ENCODE data around the gene KIF1B.
"Not testable (repeated sequence)": the region's sequence is repeated elsewhere in the genome, so short reads cannot be mapped to it uniquely, and the experiment has no call there.

KIF1B gene

DNA sequence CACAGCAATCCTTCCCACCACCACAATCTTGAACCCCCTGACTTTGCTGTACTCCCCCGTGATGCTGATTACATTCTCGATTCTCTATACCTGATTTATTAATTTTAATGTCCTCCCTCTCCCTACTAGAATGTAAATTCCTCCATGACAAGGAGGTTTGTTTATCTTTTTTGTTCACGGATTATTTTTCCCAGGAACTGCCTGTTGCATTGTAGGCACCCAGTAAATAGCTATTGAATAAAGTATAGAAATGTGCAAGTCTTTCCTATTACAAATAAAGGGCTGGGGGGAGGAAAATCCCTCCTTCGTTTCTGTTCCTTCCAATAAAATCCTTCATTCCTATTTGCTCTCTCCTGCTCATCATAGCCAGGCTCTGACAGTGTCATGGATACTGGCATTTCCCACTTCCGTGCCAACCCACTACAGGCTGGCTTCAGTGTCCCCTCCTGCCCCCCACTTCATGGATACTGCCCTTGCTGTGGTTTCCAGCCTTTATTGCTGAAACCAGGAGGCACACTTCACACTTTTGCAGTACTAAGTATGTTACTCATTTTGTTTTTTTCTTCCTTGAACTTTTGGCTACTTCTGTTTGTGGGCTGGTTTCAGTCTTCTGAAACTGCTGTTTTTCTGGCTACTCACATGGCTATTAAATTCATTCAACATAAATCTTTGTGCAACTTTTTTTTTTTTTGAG lies 7.5 kb downstream of the KIF1B start:
- H3K4me3 ChIP-seq (ENCODE audit: low read depth, low read length) = no peak overlapping the region
- TF ChIP-seq, protein P1, sequence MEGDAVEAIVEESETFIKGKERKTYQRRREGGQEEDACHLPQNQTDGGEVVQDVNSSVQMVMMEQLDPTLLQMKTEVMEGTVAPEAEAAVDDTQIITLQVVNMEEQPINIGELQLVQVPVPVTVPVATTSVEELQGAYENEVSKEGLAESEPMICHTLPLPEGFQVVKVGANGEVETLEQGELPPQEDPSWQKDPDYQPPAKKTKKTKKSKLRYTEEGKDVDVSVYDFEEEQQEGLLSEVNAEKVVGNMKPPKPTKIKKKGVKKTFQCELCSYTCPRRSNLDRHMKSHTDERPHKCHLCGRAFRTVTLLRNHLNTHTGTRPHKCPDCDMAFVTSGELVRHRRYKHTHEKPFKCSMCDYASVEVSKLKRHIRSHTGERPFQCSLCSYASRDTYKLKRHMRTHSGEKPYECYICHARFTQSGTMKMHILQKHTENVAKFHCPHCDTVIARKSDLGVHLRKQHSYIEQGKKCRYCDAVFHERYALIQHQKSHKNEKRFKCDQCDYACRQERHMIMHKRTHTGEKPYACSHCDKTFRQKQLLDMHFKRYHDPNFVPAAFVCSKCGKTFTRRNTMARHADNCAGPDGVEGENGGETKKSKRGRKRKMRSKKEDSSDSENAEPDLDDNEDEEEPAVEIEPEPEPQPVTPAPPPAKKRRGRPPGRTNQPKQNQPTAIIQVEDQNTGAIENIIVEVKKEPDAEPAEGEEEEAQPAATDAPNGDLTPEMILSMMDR (IDR thresholded peaks at IDR 0.05; ENCODE audit: low read depth, low read length) = no peak

DNA sequence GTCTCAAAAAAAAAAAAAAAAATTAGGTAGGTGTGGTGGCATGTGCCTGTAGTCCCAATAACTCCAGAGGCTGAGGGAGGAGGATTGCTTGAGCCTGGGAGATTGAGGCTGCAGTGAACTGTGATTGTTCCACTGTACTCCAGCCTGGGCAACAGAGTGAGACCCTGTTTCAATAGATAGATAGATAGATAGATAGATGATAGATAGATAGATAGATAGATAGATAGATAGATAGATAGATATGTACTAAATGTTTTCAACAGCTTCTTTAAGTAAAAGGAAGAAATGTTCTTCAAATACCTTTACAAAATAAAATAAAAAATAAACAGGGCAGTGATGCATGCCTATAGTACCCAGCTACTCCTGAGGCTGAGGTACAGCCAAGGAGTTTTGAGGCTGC lies 9.8 kb downstream of the KIF1B start:
- TF ChIP-seq, protein P1 (IDR thresholded peaks at IDR 0.05; ENCODE audit: low read depth, low read length) = no peak

DNA sequence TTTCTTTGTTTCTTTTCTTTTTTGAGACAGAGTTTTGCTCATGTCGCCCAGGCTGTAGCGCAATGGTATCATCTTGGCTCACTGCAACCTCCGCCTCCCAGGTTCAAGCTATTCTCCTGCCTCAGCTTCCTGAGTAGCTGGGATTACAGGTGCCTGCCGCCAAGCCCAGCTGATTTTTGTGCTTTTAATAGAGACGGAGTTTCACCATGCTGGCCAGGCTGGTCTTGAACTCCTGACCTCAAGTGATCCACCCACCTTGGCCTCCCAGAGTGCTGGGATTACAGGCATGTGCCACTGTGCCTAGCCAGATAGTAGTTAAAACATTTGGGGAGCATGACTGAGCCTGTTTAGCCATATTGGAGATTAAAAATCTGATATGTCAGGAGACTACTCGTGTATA lies 10.3 kb downstream of the KIF1B start:
- H3K4me3 ChIP-seq (ENCODE audit: low read depth, low read length) = not testable (repeated sequence)

More for the DNA sequence above, 9.8 kb downstream of the KIF1B start:
- no peak overlapping the region for H3K4me3 ChIP-seq (ENCODE audit: low read depth, low read length)

DNA sequence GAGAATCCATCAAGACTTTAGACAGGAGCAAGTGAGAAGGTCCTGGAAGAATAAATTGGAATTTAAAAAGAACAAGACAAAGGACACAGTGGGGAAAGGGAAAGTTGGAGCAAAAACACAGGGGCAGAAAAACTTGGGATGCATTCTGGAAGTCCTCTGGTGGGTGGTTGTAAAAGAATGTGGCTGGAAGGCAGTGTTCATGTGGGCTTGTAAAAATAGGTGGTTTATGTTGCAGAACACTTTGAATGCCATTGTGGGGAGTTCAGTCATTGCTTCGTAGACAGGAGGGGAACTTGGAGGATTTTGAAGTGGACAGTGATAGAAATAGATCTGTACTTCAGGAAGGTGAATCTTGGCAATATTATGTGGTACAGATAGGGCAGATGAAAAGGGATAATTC lies 15.2 kb downstream of the KIF1B start:
- TF ChIP-seq, protein P1 (IDR thresholded peaks at IDR 0.05; ENCODE audit: low read depth, low read length) = no peak
- H3K4me3 ChIP-seq (ENCODE audit: low read depth, low read length) = no peak overlapping the region

DNA sequence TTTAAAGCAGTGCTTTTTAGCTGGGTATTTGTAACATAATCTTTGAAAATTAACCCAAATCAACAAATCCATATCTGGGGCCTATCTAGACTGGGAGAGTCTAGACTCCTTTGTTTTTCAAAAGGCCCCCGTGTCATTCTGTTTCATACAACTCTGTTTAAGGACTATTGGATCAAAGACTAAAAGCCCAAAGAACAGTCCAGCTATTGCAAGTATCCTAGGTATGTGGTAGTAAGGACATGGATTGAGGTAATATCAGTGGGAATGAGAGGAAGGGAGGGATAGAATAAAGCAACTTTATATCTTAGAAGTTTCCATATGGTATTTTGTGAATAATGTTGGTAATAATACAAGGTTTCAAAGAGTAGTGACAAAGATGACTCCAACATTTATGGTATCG lies 18.2 kb downstream of the KIF1B start:
- no peak overlapping the region for H3K4me3 ChIP-seq (ENCODE audit: low read depth, low read length)
- TF ChIP-seq, protein P1 (IDR thresholded peaks at IDR 0.05; ENCODE audit: low read depth, low read length) = no peak

DNA sequence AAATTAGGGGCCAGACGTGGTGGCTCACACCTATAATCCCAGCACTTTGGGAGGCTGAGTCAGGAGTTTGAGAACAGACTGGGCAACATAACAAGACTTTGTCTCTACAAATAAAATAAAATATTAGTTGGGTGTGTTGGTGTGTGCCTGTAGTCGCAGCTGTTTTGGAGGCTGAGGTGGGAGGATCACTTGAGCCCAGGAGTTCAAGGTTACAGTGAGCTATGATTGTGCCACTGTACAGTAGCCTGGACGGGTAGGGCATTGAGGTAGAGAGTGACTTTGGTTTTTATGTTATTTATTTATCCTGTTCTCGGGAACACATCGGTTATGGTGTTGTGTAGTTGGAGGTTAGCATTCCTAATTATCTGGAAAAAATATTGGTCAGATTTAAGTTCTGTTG lies 19.5 kb downstream of the KIF1B start:
- no peak overlapping the region for H3K4me3 ChIP-seq (ENCODE audit: low read depth, low read length)
- TF ChIP-seq, protein P1 (IDR thresholded peaks at IDR 0.05; ENCODE audit: low read depth, low read length) = no peak

DNA sequence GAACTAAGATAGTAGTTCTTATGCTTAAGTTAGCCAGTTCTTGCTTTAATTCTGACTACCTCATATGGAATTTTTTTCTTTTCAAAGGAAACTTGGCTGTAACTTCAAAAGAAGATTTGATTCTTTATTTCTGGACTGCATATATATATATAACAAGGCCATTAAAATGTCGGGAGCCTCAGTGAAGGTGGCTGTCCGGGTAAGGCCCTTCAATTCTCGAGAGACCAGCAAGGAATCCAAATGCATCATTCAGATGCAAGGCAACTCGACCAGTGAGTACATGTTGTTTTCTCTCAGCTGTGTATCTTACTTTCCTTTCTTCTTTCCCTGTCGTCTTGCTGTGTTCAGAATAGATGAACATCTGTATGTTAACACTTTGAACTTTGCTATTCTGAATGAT lies 21.8 kb downstream of the KIF1B start:
- H3K4me3 ChIP-seq (ENCODE audit: low read depth, low read length) = no peak overlapping the region
- TF ChIP-seq, protein P1 (IDR thresholded peaks at IDR 0.05; ENCODE audit: low read depth, low read length) = no peak
